Smooth muscle cell (in vitro differentiated cells): ENCODE measurements around the gene PSME4. TPM values are rescaled to one million over a fixed set of nuclear protein-coding genes. Genes with fewer than 3 reads are reported as not detected.
"Not testable (repeated sequence)": the region's sequence is repeated elsewhere in the genome, so short reads cannot be mapped to it uniquely, and the experiment has no call there.

Source experiments
- DNase-seq: peaks from one replicate; lab custom pipeline; 2025; ENCODE audit not compliant: unreplicated experiment; lab: John Stamatoyannopoulos, UW
- H2AFZ ChIP-seq: fragments of 200-600 bp; sonication (generic); 2 replicates; pipeline ENCODE4 v1.6.0; 2016; ENCODE audit warnings: antibody characterized with exemption, low read depth, mild to moderate bottlenecking
- H3F3A ChIP-seq: fragments of 200-600 bp; sonication (generic); 2 replicates; pipeline ENCODE4 v1.6.0; 2017; ENCODE audit warnings: antibody characterized with exemption, low read depth
- H3K27ac ChIP-seq: fragments of 200-600 bp; sonication (generic); 2 replicates; pipeline ENCODE4 v1.5.1; 2016; ENCODE audit warnings: low read depth, mild to moderate bottlenecking
- H3K27me3 ChIP-seq: fragments of 200-600 bp; sonication (generic); 2 replicates; pipeline ENCODE4 v1.6.1; 2016; ENCODE audit warnings: low read depth, mild to moderate bottlenecking
- H3K36me3 ChIP-seq: fragments of 200-600 bp; sonication (generic); 2 replicates; pipeline ENCODE4 v1.5.1; 2016; ENCODE audit warnings: low read depth
- H3K4me1 ChIP-seq: fragments of 200-600 bp; sonication (generic); 2 replicates; pipeline ENCODE4 v1.5.1; 2016; ENCODE audit warnings: low read depth
- H3K4me2 ChIP-seq: fragments of 200-600 bp; sonication (generic); 2 replicates; pipeline ENCODE4 v1.6.0; 2016; ENCODE audit warnings: mild to moderate bottlenecking
- H3K4me3 ChIP-seq: fragments of 200-600 bp; sonication (generic); 2 replicates; pipeline ENCODE4 v1.5.1; 2016; ENCODE audit warnings: mild to moderate bottlenecking
- H3K79me2 ChIP-seq: fragments of 200-600 bp; sonication (generic); 2 replicates; pipeline ENCODE4 v1.6.0; 2016; ENCODE audit warnings: low read depth, mild to moderate bottlenecking
- H3K9ac ChIP-seq: fragments of 200-600 bp; sonication (generic); 2 replicates; pipeline ENCODE4 v1.6.0; 2016; ENCODE audit warnings: low read depth
- H3K9me3 ChIP-seq: fragments of 200-600 bp; sonication (generic); replicated peaks from 2 replicates; pipeline ENCODE4 v1.5.1; 2016; ENCODE audit warnings: low read depth
- H4K20me1 ChIP-seq: fragments of 200-600 bp; sonication (generic); 2 replicates; pipeline ENCODE4 v1.6.0; 2016; ENCODE audit warnings: low read depth
- WGBS: methylation state at CpG from one replicate; pipeline ENCODE4 v1.1.7; 2016; ENCODE audit warnings: low lambda C conversion rate; 5-methylcytosine and 5-hydroxymethylcytosine counted together
- polyA plus RNA-seq: library from polyadenylated mRNA; unstranded; fragments of >200 nt; fragmentation: Nextera tagmentation; extraction: Ambion mirVana; gene quantifications from 2 replicates; pipeline ENCODE4 v1.2.1, GENCODE V29; 2016
- total RNA-seq: library from RNA; depleted of rRNA; stranded (reverse); fragments of >200 nt; gene quantifications from 2 replicates; pipeline ENCODE4 v1.2.3, GENCODE V29; 2014
- TF ChIP-seq, protein P1 (sequence below): fragments of 200-600 bp; sonication (generic); IDR thresholded peaks from 2 replicates; pipeline ENCODE4 v1.5.1; 2017; ENCODE audit warnings: borderline replicate concordance, mild to moderate bottlenecking, antibody characterized with exemption; ENCODE audit not compliant: insufficient read depth, poor library complexity, severe bottlenecking

The PSME4 gene
- total and polyA plus RNA-seq, 2 experiments from 2014 or later: 11.3 to 65.2 TPM

DNA sequence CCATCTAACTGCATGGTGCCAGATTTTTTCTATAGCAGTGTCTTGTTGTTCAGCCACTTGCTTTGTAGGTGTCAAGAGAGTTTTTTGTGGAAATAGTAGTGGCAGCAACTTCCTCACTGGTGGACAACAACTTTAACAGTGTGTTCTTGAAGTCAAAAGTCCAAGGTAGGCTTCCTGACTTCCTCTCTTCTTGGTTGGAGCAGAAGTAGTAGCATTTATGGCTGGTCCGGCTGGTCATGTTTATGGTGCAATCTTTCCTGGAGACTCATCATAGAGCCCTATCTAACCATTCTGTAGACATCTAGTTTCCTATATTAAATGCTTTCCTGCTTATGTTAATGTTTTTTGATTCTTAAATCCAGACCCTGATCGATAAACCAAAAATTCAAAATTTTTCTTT, 122.7 kb downstream of the PSME4 start:
- Histone ChIP-seq H3F3A (no peaks in the 10 kb centered on the region), H2AFZ (no peak overlapping the region), H3K9me3 (no peaks in the 10 kb centered on the region), H3K4me2 (no peak overlapping the region), H3K27me3 (no peaks in the 10 kb centered on the region), H4K20me1 (peaks cover 4% of the 10 kb centered on the region), H3K4me3 (no peak overlapping the region), H3K36me3 (no peaks in the 10 kb centered on the region), H3K27ac (no peak overlapping the region), H3K4me1 (no peaks in the 10 kb centered on the region), H3K9ac (no peak overlapping the region), H3K79me2 (no peaks in the 10 kb centered on the region)
- WGBS: 94% methylated on average over 2 of the region's 2 CpGs
- DNase-seq: no peak
- TF ChIP-seq, protein P1, sequence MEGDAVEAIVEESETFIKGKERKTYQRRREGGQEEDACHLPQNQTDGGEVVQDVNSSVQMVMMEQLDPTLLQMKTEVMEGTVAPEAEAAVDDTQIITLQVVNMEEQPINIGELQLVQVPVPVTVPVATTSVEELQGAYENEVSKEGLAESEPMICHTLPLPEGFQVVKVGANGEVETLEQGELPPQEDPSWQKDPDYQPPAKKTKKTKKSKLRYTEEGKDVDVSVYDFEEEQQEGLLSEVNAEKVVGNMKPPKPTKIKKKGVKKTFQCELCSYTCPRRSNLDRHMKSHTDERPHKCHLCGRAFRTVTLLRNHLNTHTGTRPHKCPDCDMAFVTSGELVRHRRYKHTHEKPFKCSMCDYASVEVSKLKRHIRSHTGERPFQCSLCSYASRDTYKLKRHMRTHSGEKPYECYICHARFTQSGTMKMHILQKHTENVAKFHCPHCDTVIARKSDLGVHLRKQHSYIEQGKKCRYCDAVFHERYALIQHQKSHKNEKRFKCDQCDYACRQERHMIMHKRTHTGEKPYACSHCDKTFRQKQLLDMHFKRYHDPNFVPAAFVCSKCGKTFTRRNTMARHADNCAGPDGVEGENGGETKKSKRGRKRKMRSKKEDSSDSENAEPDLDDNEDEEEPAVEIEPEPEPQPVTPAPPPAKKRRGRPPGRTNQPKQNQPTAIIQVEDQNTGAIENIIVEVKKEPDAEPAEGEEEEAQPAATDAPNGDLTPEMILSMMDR: no peak

DNA sequence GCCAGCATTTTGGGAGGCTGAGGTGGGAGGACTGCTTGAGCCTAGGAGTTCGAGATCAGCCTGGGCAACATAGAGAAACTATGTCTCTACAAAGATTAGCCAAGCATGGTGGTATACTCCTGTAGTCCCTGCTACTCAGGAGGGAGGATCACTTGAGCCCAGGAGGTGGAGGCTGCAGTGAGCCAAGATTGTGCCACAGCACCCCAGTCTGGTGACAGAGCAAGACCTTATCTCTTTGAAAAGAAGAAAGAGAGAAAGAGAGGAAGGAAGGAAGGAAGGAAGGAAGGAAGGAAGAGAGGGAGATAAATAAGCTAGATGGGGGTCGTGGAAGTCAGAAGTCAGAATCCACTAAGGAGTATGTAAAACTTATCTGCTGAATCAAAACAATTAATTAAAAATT, 127.2 kb downstream of the PSME4 start:
- no peak overlapping the region for H3K27ac ChIP-seq
- H3K27me3 ChIP-seq: no peaks in the 10 kb centered on the region
- H4K20me1 ChIP-seq: no peaks in the 10 kb centered on the region
- no peaks in the 10 kb centered on the region for H3F3A ChIP-seq
- no peaks in the 10 kb centered on the region for H3K36me3 ChIP-seq
- 84% methylated on average over 2 of the region's 2 CpGs for WGBS
- no peaks in the 10 kb centered on the region for H3K9me3 ChIP-seq
- H3K79me2 ChIP-seq: no peaks in the 10 kb centered on the region
- H2AFZ ChIP-seq: no peak overlapping the region
- TF ChIP-seq, protein P1: no peak
- H3K9ac ChIP-seq: no peak overlapping the region
- H3K4me3 ChIP-seq: no peak overlapping the region
- H3K4me2 ChIP-seq: no peak overlapping the region
- no peak for DNase-seq
- H3K4me1 ChIP-seq: no peaks in the 10 kb centered on the region

DNA sequence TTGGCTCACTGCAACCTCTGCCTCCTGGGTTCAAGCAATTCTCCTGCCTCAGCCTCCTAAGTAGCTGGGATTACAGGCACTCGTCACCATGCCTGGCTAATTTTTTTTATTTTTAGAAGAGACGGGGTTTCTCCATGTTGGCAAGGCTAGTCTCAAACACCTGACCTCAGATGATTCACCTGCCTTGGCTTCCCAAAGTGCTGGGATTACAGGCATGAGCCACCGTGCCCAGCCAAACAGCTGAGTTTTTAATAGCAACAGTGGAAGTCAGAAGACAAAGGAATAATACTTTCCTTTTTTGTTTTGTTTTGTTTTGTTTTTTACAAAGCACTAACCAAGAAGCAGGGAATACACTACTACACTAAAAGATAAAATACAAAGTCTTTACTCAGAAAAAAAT, 127.9 kb downstream of the PSME4 start:
- no peak for DNase-seq
- Histone ChIP-seq H3K4me2 (no peak overlapping the region), H2AFZ (no peak overlapping the region), H3K4me1 (no peaks in the 10 kb centered on the region), H3K36me3 (no peaks in the 10 kb centered on the region), H3K27me3 (no peaks in the 10 kb centered on the region), H3K9ac (no peak overlapping the region), H4K20me1 (no peaks in the 10 kb centered on the region), H3F3A (no peaks in the 10 kb centered on the region), H3K9me3 (no peaks in the 10 kb centered on the region), H3K79me2 (no peaks in the 10 kb centered on the region), H3K4me3 (no peak overlapping the region), H3K27ac (no peak overlapping the region)
- TF ChIP-seq, protein P1: no peak
- 89% methylated on average over 3 of the region's 3 CpGs for WGBS

DNA sequence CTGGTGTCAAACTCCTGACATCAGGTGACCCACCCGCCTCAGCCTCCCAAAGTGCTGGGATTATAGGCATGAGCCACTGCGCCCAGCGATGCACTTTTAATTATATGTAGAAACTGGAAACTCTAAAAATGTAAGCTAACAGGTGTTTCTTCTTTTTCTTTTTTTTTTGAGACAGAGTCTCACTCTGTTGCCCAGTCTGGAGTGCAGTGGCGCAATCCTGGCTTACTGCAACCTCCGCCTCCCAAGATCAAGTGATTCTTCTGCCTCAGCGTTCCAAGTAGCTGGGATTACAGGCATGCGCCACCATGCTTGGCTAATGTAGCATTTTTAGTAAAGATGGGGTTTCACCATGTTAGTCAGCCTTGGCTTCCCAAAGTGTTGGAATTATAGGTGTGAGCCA, 129.1 kb downstream of the PSME4 start:
- not testable (repeated sequence) for H3K27ac ChIP-seq, H4K20me1 ChIP-seq, H3K27me3 ChIP-seq, H3K79me2 ChIP-seq, H3K4me2 ChIP-seq, H3K9me3 ChIP-seq, H3K9ac ChIP-seq, H3K4me3 ChIP-seq, H3F3A ChIP-seq, H3K4me1 ChIP-seq, H2AFZ ChIP-seq, DNase-seq, H3K36me3 ChIP-seq
- WGBS: 97% methylated on average over 7 of the region's 7 CpGs
